GM18502 (cell line): Measurements from ENCODE around the gene AOC2.

Experiments used
- ATAC-seq: cut with Tn5 transposase; IDR thresholded peaks from one replicate; pipeline ENCODE4 v1.9.1; 2021; ENCODE audit warnings: mild to moderate bottlenecking; ENCODE audit not compliant: unreplicated experiment, poor library complexity

Gene AOC2

GRCh38 chr17:42844271-42844670, at the start of gene AOC2:
AOC2 (plus strand) TSS chr17:42844580; CDS start chr17:42844627, 47 bp downstream.
- no peak for ATAC-seq

GRCh38 chr17:42795061-42795460, 49.3 kb upstream of the AOC2 start:
- ATAC-seq: no peak

GRCh38 chr17:42795465-42795864, 48.9 kb upstream of the AOC2 start:
- no peak for ATAC-seq

GRCh38 chr17:42796066-42796758, 48.2 kb upstream of the AOC2 start:
- no peak for ATAC-seq

- no peak for ATAC-seq
Observed at GRCh38 chr17:42797067-42798007, 47.0 kb upstream of the AOC2 start.

GRCh38 chr17:42798011-42798382, 46.4 kb upstream of the AOC2 start:
- ATAC-seq: no peak

GRCh38 chr17:42798383-42799380, 45.7 kb upstream of the AOC2 start, which contains the start of the genes CNTD1 and COA3:
CNTD1 (plus strand) TSS chr17:42798861; CDS start chr17:42799068, 207 bp downstream.
COA3 (minus strand) TSS chr17:42798704; CDS start chr17:42798681, 23 bp downstream.
- peak; percentile 74 for ATAC-seq

- ATAC-seq: no peak
Observed at GRCh38 chr17:42803074-42803883, 41.1 kb upstream of the AOC2 start.

- ATAC-seq: no peak
Observed at GRCh38 chr17:42804918-42805367, 39.4 kb upstream of the AOC2 start.

GRCh38 chr17:42806249-42806648, 38.1 kb upstream of the AOC2 start:
- ATAC-seq: no peak

- ATAC-seq: no peak
Observed at GRCh38 chr17:42809250-42809649, 35.1 kb upstream of the AOC2 start.

- ATAC-seq: no peak
Observed at GRCh38 chr17:42814633-42815399, 29.6 kb upstream of the AOC2 start.

GRCh38 chr17:42817866-42818265, 26.5 kb upstream of the AOC2 start:
- no peak for ATAC-seq

GRCh38 chr17:42818379-42818778, 26.0 kb upstream of the AOC2 start:
- no peak for ATAC-seq

GRCh38 chr17:42819939-42820535, 24.3 kb upstream of the AOC2 start:
- ATAC-seq: no peak

GRCh38 chr17:42821176-42821575, 23.2 kb upstream of the AOC2 start:
- ATAC-seq: no peak

GRCh38 chr17:42827472-42827871, 16.9 kb upstream of the AOC2 start:
- ATAC-seq: no peak

GRCh38 chr17:42830971-42831370, 13.4 kb upstream of the AOC2 start:
- no peak for ATAC-seq
